Ascending aorta (tissue), 2 donors: ENCODE results near the gene SELENOF. TPM values are rescaled to one million over a fixed set of nuclear protein-coding genes. Genes with fewer than 3 reads are reported as not detected.

ENCODE experiments used
- DNase-seq, 2 donors: peaks; one replicate each; pipeline ENCODE4 v3.0.0-alpha.2; 2019; ENCODE audit warnings: low spot score in 2 of 2
- H3K27ac ChIP-seq, 2 donors: fragments of 200-600 bp; sonication (generic); one replicate each; pipeline ENCODE4 v1.5.1; 2016 to 2017; ENCODE audit warnings: mild to moderate bottlenecking in 1 of 2
- H3K27me3 ChIP-seq: fragments of 200-600 bp; sonication (generic); one replicate; pipeline ENCODE4 v1.5.1; 2017
- H3K36me3 ChIP-seq, 2 donors: fragments of 200-600 bp; sonication (generic); one replicate each; pipeline ENCODE4 v1.5.1; 2016
- H3K4me1 ChIP-seq, 2 donors: fragments of 200-600 bp; sonication (generic); one replicate each; pipeline ENCODE4 v1.5.1; 2016 to 2017; ENCODE audit warnings: mild to moderate bottlenecking in 1 of 2
- H3K4me3 ChIP-seq, 2 donors: fragments of 200-600 bp; sonication (generic); one replicate each; pipeline ENCODE4 v1.5.1; 2016 to 2017; ENCODE audit warnings: mild to moderate bottlenecking in 1 of 2
- H3K9me3 ChIP-seq, 2 donors: fragments of 200-600 bp; sonication (generic); one replicate each; pipeline ENCODE4 v1.5.1; 2016
- intact Hi-C: fragments of 100-400 bp; cut with DNase I; formaldehyde crosslinking; loops from one replicate; pipeline ENCODE4 v1.15.1; 2023
- total RNA-seq: library from RNA; depleted of rRNA; stranded (reverse); fragments of >200 nt; gene quantifications from one replicate; pipeline ENCODE4 v1.1.0, GENCODE V29; 2016
- TF ChIP-seq, protein P1 (sequence below), 3 experiments: fragments of 200-600 bp in 2 of 3; fragments of 450-650 bp in 1 of 3; sonication (generic) in 2 of 3; IDR thresholded peaks; one replicate each; pipeline ENCODE4 v1.5.1; 2016 to 2019; ENCODE audit warnings: antibody characterized with exemption in 3 of 3, mild to moderate bottlenecking in 1 of 3, moderate library complexity in 1 of 3

The SELENOF gene
- total RNA-seq, 1 donor from 2014 or later, result 124 TPM

DNA sequence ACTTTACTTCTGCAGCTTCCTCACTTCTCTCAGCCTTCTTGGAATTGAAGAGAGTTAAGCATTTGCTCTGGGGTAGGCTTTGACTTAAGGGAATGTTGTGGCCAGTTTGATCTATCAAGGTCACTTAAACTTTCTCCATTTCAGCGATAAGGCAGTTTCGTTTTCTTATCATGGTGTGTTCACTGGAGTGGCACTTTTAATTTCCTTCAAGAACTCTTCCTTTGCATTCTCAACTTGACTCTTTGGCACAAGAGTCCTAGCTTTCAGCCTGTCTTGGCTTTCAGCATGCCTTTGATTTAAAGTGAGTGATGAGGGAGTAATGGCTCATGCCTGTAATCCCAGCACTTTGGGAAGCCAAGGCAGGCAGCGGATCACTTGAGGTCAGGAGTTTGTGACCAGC lies 39.2 kb upstream of the SELENOF start:
- Histone ChIP-seq H3K36me3 (no peaks in the 10 kb centered on the region), H3K27ac (no peak overlapping the region), H3K4me1 (no peaks in the 10 kb centered on the region), H3K27me3 (no peaks in the 10 kb centered on the region), H3K4me3 (no peak overlapping the region), H3K9me3 (no peaks in the 10 kb centered on the region)
- DNase-seq, result no peak
- intact Hi-C loops, result no loop called here
- TF ChIP-seq, protein P1, sequence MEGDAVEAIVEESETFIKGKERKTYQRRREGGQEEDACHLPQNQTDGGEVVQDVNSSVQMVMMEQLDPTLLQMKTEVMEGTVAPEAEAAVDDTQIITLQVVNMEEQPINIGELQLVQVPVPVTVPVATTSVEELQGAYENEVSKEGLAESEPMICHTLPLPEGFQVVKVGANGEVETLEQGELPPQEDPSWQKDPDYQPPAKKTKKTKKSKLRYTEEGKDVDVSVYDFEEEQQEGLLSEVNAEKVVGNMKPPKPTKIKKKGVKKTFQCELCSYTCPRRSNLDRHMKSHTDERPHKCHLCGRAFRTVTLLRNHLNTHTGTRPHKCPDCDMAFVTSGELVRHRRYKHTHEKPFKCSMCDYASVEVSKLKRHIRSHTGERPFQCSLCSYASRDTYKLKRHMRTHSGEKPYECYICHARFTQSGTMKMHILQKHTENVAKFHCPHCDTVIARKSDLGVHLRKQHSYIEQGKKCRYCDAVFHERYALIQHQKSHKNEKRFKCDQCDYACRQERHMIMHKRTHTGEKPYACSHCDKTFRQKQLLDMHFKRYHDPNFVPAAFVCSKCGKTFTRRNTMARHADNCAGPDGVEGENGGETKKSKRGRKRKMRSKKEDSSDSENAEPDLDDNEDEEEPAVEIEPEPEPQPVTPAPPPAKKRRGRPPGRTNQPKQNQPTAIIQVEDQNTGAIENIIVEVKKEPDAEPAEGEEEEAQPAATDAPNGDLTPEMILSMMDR (IDR thresholded peaks at IDR 0.05), result no peak

DNA sequence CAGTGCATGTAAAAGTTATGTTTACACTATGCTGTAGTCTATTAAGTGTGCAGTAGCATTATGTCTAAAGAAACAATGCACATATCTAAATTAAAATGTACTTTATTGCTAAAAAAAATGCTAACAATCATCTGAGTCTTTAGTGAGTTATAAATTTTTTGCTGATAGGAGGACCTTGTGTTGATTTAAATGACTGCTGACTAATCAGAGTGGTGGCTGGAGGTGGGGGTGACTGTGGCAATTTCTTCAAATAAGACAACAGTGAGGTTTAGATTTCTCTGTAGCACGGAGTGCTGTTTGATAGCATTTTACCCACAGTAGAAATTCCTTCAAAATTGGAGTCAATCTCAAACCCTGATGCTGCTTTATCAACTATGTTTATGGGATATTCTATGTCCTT lies 37.5 kb upstream of the SELENOF start:
- H3K27ac ChIP-seq, result no peak overlapping the region
- no peaks in the 10 kb centered on the region for H3K27me3 ChIP-seq
- TF ChIP-seq, protein P1 (IDR thresholded peaks at IDR 0.05), result no peak
- no peaks in the 10 kb centered on the region for H3K36me3 ChIP-seq
- H3K4me3 ChIP-seq, result no peak overlapping the region
- intact Hi-C loops, result no loop called here
- no peaks in the 10 kb centered on the region for H3K4me1 ChIP-seq
- H3K9me3 ChIP-seq, result no peaks in the 10 kb centered on the region
- no peak for DNase-seq

DNA sequence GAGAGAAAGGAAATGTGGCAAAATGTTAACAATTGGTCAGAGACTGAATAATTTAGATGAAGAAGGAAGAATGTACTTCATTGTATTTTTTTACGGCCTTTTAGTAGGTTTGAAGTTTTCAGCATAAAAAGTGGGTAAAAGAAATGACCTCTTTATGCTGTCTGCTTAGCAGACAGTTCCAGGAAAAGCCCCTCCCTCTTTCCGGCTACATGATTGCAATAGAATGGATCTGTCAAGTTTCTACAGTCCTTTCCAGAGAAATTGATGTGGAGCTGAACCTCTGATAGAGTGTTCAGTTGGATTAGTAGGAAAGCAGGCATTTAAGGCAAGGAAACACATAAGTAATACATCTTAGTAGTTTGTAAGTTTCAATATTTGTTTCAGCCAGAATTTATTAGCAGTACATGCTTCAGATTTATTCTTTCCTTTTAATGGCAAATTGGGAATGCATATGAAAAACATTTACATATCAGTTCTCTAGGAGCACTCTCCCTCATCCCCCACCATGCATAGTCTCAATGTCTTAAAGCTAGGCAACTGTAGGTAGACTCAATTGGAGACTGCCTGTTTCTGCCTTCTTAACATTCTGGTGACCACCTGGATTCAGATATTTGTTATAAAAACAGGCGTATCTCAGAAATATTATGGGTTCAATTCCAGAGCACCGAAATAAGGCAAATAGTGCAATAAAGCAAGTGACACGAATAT lies 36.9 kb upstream of the SELENOF start:
- intact Hi-C loops, result no loop called here
- no peak for DNase-seq
- Histone ChIP-seq H3K4me3 (no peak overlapping the region), H3K9me3 (no peaks in the 10 kb centered on the region), H3K4me1 (no peaks in the 10 kb centered on the region), H3K27me3 (no peaks in the 10 kb centered on the region), H3K36me3 (no peaks in the 10 kb centered on the region), H3K27ac (no peak overlapping the region)
- TF ChIP-seq, protein P1 (IDR thresholded peaks at IDR 0.05), result no peak

DNA sequence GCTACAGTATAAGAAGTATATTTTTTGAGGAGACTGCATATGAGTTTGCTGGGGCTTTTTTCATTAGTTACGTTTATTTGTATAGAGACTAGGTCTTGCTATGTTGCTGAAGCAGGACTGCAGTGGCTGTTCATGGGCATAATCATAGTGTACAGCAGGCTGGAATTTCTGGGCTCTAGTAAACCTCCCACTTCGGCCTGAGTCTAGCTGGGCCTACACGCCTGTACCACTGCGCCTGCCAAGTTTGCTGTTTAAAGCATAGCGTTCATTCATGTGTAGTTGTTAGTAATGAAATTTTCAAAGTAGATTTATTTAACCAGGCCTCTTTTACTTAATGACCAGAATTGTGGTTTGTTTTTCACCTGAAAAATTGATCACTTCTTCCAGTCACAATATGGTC lies 34.3 kb upstream of the SELENOF start:
- DNase-seq, result no peak
- no peak overlapping the region for H3K4me3 ChIP-seq
- no peaks in the 10 kb centered on the region for H3K9me3 ChIP-seq
- intact Hi-C loops, result no loop called here
- no peaks in the 10 kb centered on the region for H3K4me1 ChIP-seq
- H3K27me3 ChIP-seq, result no peaks in the 10 kb centered on the region
- TF ChIP-seq, protein P1 (IDR thresholded peaks at IDR 0.05), result no peak
- H3K27ac ChIP-seq, result no peak overlapping the region
- H3K36me3 ChIP-seq, result no peaks in the 10 kb centered on the region

DNA sequence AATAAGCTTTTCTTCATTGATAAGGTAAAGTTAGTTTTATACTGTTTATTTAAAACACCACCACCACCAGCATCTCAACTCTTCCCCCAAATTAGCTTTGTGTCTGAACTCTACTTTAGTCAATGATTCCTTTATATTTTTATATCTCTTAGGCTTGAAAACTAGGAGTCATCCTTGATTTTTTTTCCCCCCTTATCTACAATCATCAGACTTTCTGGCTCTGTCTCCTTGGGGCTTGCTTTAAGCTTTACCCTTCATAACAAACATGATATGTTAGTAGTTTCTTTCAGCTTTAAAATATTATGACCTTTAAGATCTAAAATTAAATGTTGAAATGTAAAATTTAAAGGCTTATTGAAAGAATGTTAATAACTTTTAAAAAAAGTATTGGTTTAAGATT lies 28.8 kb upstream of the SELENOF start:
- DNase-seq, result no peak
- H3K36me3 ChIP-seq, result no peaks in the 10 kb centered on the region
- intact Hi-C loops, result no loop called here
- TF ChIP-seq, protein P1 (IDR thresholded peaks at IDR 0.05), result no peak
- H3K27ac ChIP-seq, result no peak overlapping the region
- no peaks in the 10 kb centered on the region for H3K27me3 ChIP-seq
- H3K9me3 ChIP-seq, result no peaks in the 10 kb centered on the region
- H3K4me3 ChIP-seq, result no peak overlapping the region
- no peaks in the 10 kb centered on the region for H3K4me1 ChIP-seq

DNA sequence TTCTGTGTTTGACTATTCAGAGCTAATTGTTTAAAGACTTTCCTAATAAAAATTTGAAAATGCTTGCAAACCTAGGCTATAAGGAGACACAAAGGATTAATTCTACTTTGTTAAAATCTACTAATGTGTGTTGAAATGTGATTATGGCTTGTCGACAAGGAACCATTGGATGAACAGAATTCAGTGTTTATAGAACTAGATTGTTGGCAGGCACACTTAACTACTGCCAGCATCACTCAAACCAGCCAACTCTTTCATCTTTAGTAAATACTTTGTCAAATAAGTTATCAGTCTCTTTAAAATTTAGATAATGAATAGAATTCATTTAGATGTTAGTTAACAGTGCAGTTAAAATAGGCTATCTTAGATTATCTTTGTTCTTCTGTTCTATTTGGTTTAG lies 28.1 kb upstream of the SELENOF start:
- TF ChIP-seq, protein P1 (IDR thresholded peaks at IDR 0.05), result no peak
- Histone ChIP-seq H3K27me3 (no peaks in the 10 kb centered on the region), H3K36me3 (no peaks in the 10 kb centered on the region), H3K4me1 (no peaks in the 10 kb centered on the region), H3K27ac (no peak overlapping the region), H3K9me3 (no peaks in the 10 kb centered on the region), H3K4me3 (no peak overlapping the region)
- intact Hi-C loops, result no loop called here
- no peak for DNase-seq
